ENCODE results near the gene DCAF4L1. TPM values are rescaled to one million over a fixed set of nuclear protein-coding genes. Genes with fewer than 3 reads are reported as not detected.

DCAF4L1 gene
- polyA plus RNA-seq, 4 donors: 0.06 to 0.24 (median 0.22) TPM; not detected in 1

Other genes with a start within 250 kb of the DCAF4L1 start
- 1 to 10 TPM in 2 of 4 donors, not detected in 2; 1.4 to 7.4 TPM for gene PHOX2B, start 233.0 kb upstream of the DCAF4L1 start, polyA plus RNA-seq
- gene TMEM33, start 46.3 kb upstream of the DCAF4L1 start, polyA plus RNA-seq: 10 to 100 TPM in 2 of 4 donors, 1 to 10 TPM in 2; 6.2 to 41.3 (median 14.4) TPM
- 10 to 100 TPM; 15.1 to 64.4 (median 25.7) TPM for gene SLC30A9, start 8.8 kb downstream of the DCAF4L1 start, polyA plus RNA-seq
- gene BEND4, start 170.9 kb downstream of the DCAF4L1 start, polyA plus RNA-seq: 1 to 10 TPM in 1 of 4 donors, under 1 TPM in 1, not detected in 2; 0.10 to 1.8 TPM